ENCODE measurements around the gene TMTC1. TPM values are rescaled to one million over a fixed set of nuclear protein-coding genes. Genes with fewer than 3 reads are reported as not detected.

Gene TMTC1
- total RNA-seq, 6 experiments from 2014 or later, result not detected

DNA sequence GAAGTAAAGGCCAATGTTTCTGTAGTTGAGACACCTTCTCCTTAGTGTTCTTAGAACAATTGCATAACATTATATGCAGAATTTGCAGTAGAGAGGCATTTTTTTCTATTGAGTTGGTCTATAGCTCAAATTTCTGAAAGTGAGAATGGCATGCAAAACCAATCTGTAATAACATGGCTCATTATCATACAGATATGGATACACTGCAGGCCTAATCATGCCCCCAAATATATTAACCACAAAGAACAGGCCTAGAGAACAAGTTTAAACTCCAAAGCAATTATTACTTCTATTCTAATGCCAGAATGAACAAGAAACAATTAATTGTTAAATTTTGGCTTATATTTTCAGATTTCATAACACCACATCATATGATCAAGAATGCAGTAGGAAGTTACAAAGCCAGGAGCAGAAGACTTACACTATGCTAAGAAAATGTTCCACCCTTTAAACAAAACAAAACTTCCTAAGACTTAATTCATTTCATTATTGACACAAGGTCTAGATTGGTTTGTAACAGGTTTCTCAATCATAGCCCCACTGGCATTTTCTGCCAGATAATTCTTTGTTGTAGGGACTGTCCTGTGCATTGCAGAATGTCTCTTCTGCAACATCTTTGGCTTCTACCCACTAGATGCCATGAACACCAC lies 26.9 kb downstream of the TMTC1 start:
- H3K27ac Mint-ChIP-seq, result no peak overlapping the region
- no peak for TF ChIP-seq CTCF (IDR thresholded peaks at IDR 0.05)
- no peak for DNase-seq
- H3K4me1 Mint-ChIP-seq (ENCODE audit: low read depth), result no peaks in the 10 kb centered on the region
- peaks cover 34% of the 10 kb centered on the region for H3K9me3 Mint-ChIP-seq
- H3K4me3 Mint-ChIP-seq, result no peak overlapping the region
- H3K27me3 Mint-ChIP-seq (ENCODE audit: insufficient read depth), result no peaks in the 10 kb centered on the region
- no peaks in the 10 kb centered on the region for H3K36me3 Mint-ChIP-seq (ENCODE audit: low read depth)

- no peak overlapping the region for H3K27ac Mint-ChIP-seq
- peaks cover 42% of the 10 kb centered on the region for H3K9me3 Mint-ChIP-seq
- TF ChIP-seq CTCF (IDR thresholded peaks at IDR 0.05), result no peak
- no peaks in the 10 kb centered on the region for H3K36me3 Mint-ChIP-seq (ENCODE audit: low read depth)
- H3K27me3 Mint-ChIP-seq (ENCODE audit: insufficient read depth), result no peaks in the 10 kb centered on the region
- no peak overlapping the region for H3K4me3 Mint-ChIP-seq
- DNase-seq, result no peak
- no peaks in the 10 kb centered on the region for H3K4me1 Mint-ChIP-seq (ENCODE audit: low read depth)
Observed at GRCh38 chr12:29754235-29755189, 29.2 kb downstream of the TMTC1 start.

DNA sequence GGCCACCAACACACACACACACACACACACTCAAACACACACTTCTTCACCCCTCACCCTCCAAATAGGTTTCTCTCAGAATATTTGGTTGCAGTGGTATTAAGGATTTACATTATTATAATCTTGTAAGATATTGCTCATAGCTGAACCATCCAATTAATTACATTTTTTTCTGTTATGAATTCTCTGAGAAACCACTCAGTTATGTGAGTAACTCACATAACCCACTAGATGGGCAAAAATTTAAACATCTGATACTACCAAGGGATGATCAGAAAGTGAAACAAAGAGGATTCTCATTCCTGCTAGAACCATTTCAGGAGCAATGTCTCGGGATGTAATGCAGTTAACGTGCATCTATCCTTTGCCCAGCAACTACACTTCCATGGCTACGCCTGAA lies 31.6 kb downstream of the TMTC1 start:
- H3K27ac Mint-ChIP-seq, result no peak overlapping the region
- no peak for DNase-seq
- peaks cover 49% of the 10 kb centered on the region for H3K9me3 Mint-ChIP-seq
- no peak for TF ChIP-seq CTCF (IDR thresholded peaks at IDR 0.05)
- no peaks in the 10 kb centered on the region for H3K4me1 Mint-ChIP-seq (ENCODE audit: low read depth)
- H3K36me3 Mint-ChIP-seq (ENCODE audit: low read depth), result no peaks in the 10 kb centered on the region
- no peaks in the 10 kb centered on the region for H3K27me3 Mint-ChIP-seq (ENCODE audit: insufficient read depth)
- no peak overlapping the region for H3K4me3 Mint-ChIP-seq

DNA sequence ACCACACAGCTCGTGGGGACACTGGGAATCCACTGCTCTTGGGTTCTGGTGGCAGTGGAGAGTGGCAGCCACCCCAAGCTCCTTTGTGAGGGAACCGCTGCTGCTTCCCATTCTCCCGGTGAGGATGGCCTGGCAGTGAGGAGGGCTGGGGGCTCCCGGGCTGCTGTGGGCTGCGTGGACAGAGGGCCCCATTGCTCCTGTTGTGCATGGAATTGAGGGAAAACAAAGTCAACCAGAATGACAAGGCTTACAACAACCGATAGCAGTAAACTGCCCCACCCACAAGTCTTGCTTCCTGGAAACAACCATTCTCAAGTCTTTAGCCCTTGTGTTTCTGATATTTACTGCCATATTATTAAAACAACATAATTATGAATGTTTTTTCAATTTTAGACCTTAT lies 32.1 kb downstream of the TMTC1 start:
- Mint-ChIP-seq H3K27me3 (ENCODE audit: insufficient read depth) (no peaks in the 10 kb centered on the region), H3K27ac (no peak overlapping the region), H3K4me3 (no peak overlapping the region), H3K36me3 (ENCODE audit: low read depth) (no peaks in the 10 kb centered on the region), H3K4me1 (ENCODE audit: low read depth) (no peaks in the 10 kb centered on the region), H3K9me3 (peaks cover 49% of the 10 kb centered on the region)
- TF ChIP-seq CTCF (IDR thresholded peaks at IDR 0.05), result no peak
- no peak for DNase-seq

GRCh38 chr12:29750928-29751220 lies 32.9 kb downstream of the TMTC1 start:
- no peaks in the 10 kb centered on the region for H3K27me3 Mint-ChIP-seq (ENCODE audit: insufficient read depth)
- no peak overlapping the region for H3K27ac Mint-ChIP-seq
- H3K36me3 Mint-ChIP-seq (ENCODE audit: low read depth), result no peaks in the 10 kb centered on the region
- H3K9me3 Mint-ChIP-seq, result peaks cover 46% of the 10 kb centered on the region
- H3K4me3 Mint-ChIP-seq, result no peak overlapping the region
- DNase-seq, result no peak
- TF ChIP-seq CTCF (IDR thresholded peaks at IDR 0.05), result no peak
- no peaks in the 10 kb centered on the region for H3K4me1 Mint-ChIP-seq (ENCODE audit: low read depth)

Data from HFFc6 (cell line).